Right lobe of liver (tissue), 6 donors: ENCODE data around the gene CA5A. TPM values are rescaled to one million over a fixed set of nuclear protein-coding genes. Genes with fewer than 3 reads are reported as not detected.
A peak's percentile ranks its signal among the peaks of the same experiment; 100 is the strongest.

ENCODE experiments used
- ATAC-seq, 4 donors: fragments of 200-7000 bp; cut with Tn5 transposase; one replicate each; pipeline ENCODE4 v1.9.1; 2020; ENCODE audit warnings: mild to moderate bottlenecking in 4 of 4, moderate library complexity in 4 of 4
- DNase-seq, 3 donors: peaks; one replicate each; pipeline ENCODE4 v3.0.0-alpha.2; 2020
- H3K27ac ChIP-seq, 3 donors: fragments of 200-600 bp; one replicate each; pipeline ENCODE4 v1.8.0; 2022
- H3K27me3 ChIP-seq, 2 donors: fragments of 200-600 bp; one replicate each; pipeline ENCODE4 v1.8.0; 2022
- H3K36me3 ChIP-seq, 4 donors: fragments of 200-600 bp; sonication (generic) in 1 of 4; one replicate each; pipeline versions ENCODE4 v1.5.1 to v1.8.0; 2017 to 2022; ENCODE audit warnings: control low read depth in 1 of 4
- H3K4me1 ChIP-seq, 4 donors: fragments of 200-600 bp; sonication (generic) in 1 of 4; one replicate each; pipeline versions ENCODE4 v1.5.1 to v1.8.0; 2017 to 2022; ENCODE audit warnings: control low read depth in 1 of 4
- H3K4me3 ChIP-seq, 3 donors: fragments of 200-600 bp; one replicate each; pipeline ENCODE4 v1.8.0; 2022
- H3K9me3 ChIP-seq, 4 donors: fragments of 200-600 bp; sonication (generic) in 1 of 4; one replicate each; pipeline versions ENCODE4 v1.5.1 to v1.8.0; 2017 to 2022; ENCODE audit warnings: control low read depth in 1 of 4
- POLR2A ChIP-seq: fragments of 450-650 bp; IDR thresholded peaks from one replicate; pipeline ENCODE4 v1.6.1; 2017; ENCODE audit warnings: antibody characterized with exemption, mild to moderate bottlenecking
- WGBS: methylation state at CpG from one replicate; pipeline ENCODE4 v1.1.6; 2018; ENCODE audit warnings: low coverage, low lambda C conversion rate; ENCODE audit not compliant: insufficient coverage; ENCODE audit errors: missing lambda C conversion rate; 5-methylcytosine and 5-hydroxymethylcytosine counted together
- intact Hi-C, 2 donors: fragments of 100-400 bp; cut with DNase I; formaldehyde crosslinking; loops; one replicate each; pipeline versions ENCODE4 v1.11.2 to v1.14.1; 2022
- total RNA-seq, 6 experiments: library from RNA; depleted of rRNA in 2 of 6; stranded (reverse); fragments of >200 nt in 2 of 6; fragmentation: NEBNext Ultra II Directional in 3 of 6; extraction: Animal tissue kit (Norgen Biotek cat#: 25700) in 3 of 6; gene quantifications; one replicate each; pipeline versions ENCODE4 v1.1.0 to v1.2.4, GENCODE V29; 2016 to 2023
- TF ChIP-seq, protein P1 (sequence below), 4 donors: fragments of 200-600 bp in 3 of 4; fragments of 450-650 bp in 1 of 4; IDR thresholded peaks; one replicate each; pipeline versions ENCODE4 v1.5.1 to v1.8.0; 2016 to 2022; ENCODE audit warnings: antibody characterized with exemption in 4 of 4, mild to moderate bottlenecking in 2 of 4
- donor health status: DM: no; HTN: yes; CAD: no.
- donor health status: DM: no; HTN: no; CAD: no.
- donor health status: DM: no; HTN: no; CAD: no.
- donor health status: DM: no; HTN: yes; CAD: no.
- donor health status: DM: no; HTN: yes; CAD: no.

Gene CA5A
- total RNA-seq, 6 experiments from 2014 or later: 26.5 to 59.6 (median 30.2) TPM

GRCh38 chr16:87845213-87845612, 91.1 kb downstream of the CA5A start:
- Histone ChIP-seq H3K4me3 (peak overlapping the region in 2 of 3 donors; percentile 80 to 83), H3K9me3 (no peaks in the 10 kb centered on the region), H3K4me1 (peaks cover 2 to 68% (median 25%) of the 10 kb centered on the region in 4 donors), H3K27ac (peak overlapping the region in 2 of 3 donors; percentile 99 to 100), H3K27me3 (no peaks in the 10 kb centered on the region), H3K36me3 (peaks cover 0 to 10% (median 0%) of the 10 kb centered on the region in 4 donors)
- intact Hi-C loops: no loop called here
- peak; percentile 42 for TF ChIP-seq POLR2A
- TF ChIP-seq, protein P1, sequence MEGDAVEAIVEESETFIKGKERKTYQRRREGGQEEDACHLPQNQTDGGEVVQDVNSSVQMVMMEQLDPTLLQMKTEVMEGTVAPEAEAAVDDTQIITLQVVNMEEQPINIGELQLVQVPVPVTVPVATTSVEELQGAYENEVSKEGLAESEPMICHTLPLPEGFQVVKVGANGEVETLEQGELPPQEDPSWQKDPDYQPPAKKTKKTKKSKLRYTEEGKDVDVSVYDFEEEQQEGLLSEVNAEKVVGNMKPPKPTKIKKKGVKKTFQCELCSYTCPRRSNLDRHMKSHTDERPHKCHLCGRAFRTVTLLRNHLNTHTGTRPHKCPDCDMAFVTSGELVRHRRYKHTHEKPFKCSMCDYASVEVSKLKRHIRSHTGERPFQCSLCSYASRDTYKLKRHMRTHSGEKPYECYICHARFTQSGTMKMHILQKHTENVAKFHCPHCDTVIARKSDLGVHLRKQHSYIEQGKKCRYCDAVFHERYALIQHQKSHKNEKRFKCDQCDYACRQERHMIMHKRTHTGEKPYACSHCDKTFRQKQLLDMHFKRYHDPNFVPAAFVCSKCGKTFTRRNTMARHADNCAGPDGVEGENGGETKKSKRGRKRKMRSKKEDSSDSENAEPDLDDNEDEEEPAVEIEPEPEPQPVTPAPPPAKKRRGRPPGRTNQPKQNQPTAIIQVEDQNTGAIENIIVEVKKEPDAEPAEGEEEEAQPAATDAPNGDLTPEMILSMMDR (IDR thresholded peaks at IDR 0.05): no peak
- WGBS: no CpG with 5 or more reads among the region's 13 CpGs
- DNase-seq: peak; percentile 81 to 95 (median 93)
- peak; percentile 33 to 79 (median 64) for ATAC-seq

DNA sequence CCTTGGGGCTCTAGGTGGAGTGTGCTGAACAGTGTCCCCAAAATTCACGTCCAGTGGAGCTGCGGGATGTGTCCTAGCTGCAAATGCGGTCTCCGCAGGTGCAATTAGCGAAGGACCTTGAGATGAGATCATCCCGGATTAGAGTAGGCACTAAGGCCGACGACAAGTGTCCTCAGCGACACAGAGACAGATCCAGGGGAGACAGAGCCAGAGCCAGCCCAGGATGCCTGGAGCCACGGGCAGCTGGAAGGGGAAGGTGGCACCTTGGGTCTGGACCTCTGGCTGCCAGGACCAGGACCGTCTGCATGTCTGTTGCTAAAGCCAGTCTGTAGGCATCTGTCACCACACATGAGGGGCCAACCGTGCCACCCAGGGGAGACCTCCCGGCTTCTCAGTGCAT, 91.5 kb downstream of the CA5A start:
- no peak for TF ChIP-seq POLR2A
- TF ChIP-seq, protein P1 (IDR thresholded peaks at IDR 0.05): no peak
- peaks cover 0 to 10% (median 0%) of the 10 kb centered on the region in 4 donors for H3K36me3 ChIP-seq
- peak overlapping the region in 2 of 3 donors; percentile 80 to 83 for H3K4me3 ChIP-seq
- intact Hi-C loops: no loop called here
- H3K27me3 ChIP-seq: no peaks in the 10 kb centered on the region
- peak overlapping the region in 2 of 3 donors; percentile 99 to 100 for H3K27ac ChIP-seq
- no peak for DNase-seq
- no CpG with 5 or more reads among the region's 13 CpGs for WGBS
- peak in 1 of 4 donors; percentile 0 for ATAC-seq
- H3K4me1 ChIP-seq: peaks cover 2 to 68% (median 27%) of the 10 kb centered on the region in 4 donors
- no peaks in the 10 kb centered on the region for H3K9me3 ChIP-seq

DNA sequence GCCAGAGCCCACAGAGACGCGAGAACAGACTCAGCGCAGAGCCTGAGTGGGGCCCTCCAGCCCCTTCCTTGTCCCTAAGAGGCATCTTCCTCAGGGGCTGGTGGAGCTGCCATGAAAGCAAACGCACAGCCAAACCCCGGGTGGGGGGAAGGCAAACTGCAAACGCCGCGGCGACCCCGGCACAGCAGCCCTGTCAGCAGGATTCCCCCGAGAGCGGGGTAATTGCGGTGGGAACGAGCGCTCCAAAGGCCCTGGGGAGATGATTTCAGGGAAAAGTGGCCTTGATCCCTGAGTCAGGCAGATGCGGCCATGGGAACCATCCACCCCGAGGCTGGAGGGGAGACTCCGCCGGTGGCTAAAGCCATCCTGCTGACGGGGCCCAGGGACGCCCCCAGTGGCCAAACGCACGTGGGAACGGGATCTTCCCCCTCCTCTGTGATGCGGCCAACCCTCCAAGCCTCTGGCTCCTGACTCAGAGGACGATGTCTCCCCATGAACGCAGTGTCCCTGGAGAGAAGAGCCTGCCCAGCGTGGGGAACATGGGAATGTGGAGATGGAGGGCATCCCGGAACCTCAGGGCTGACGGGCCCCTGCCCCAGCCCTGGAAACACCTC, 92.1 kb downstream of the CA5A start:
- intact Hi-C loops: no loop called here
- TF ChIP-seq, protein P1 (IDR thresholded peaks at IDR 0.05): peak in 1 of 4 donors; percentile 17
- no peak for TF ChIP-seq POLR2A
- Histone ChIP-seq H3K36me3 (peaks cover 0 to 10% (median 0%) of the 10 kb centered on the region in 4 donors), H3K4me1 (peaks cover under 1 to 64% (median 27%) of the 10 kb centered on the region in 4 donors), H3K27me3 (no peaks in the 10 kb centered on the region), H3K4me3 (peak overlapping the region; percentile 12 to 83 (median 80)), H3K9me3 (no peaks in the 10 kb centered on the region), H3K27ac (peak overlapping the region in 2 of 3 donors; percentile 99 to 100)
- no CpG with 5 or more reads among the region's 30 CpGs for whole genome bisulfite sequencing
- DNase-seq (peak in 2 of 3 donors; percentile 69 to 73), ATAC-seq (no peak)

GRCh38 chr16:87843678-87844105, 92.6 kb downstream of the CA5A start:
- DNase-seq (peak in 2 of 3 donors; percentile 58 to 66), ATAC-seq (no peak)
- Histone ChIP-seq H3K4me1 (peaks cover 0 to 58% (median 23%) of the 10 kb centered on the region in 4 donors), H3K36me3 (peaks cover 0 to 10% (median 0%) of the 10 kb centered on the region in 4 donors), H3K9me3 (no peaks in the 10 kb centered on the region), H3K4me3 (peak overlapping the region; percentile 12 to 83 (median 80)), H3K27me3 (no peaks in the 10 kb centered on the region), H3K27ac (peak overlapping the region in 2 of 3 donors; percentile 99 to 100)
- WGBS: 40% methylated on average over 1 of the region's 17 CpGs
- intact Hi-C loops: no loop called here
- TF ChIP-seq POLR2A: no peak
- TF ChIP-seq, protein P1 (IDR thresholded peaks at IDR 0.05): no peak
